Stimulated activated CD4-positive, alpha-beta T cell treated with anti-CD3 and anti-CD28 coated beads, Interleukin-12 subunit alpha, Interleukin-12 subunit beta, amount 100 ng/mL, for 48 hours (primary cell): ENCODE measurements around the gene SMIM23.

Source experiments
- DNase-seq, 3 donors: peaks; one replicate each; pipeline ENCODE4 v3.0.0-alpha.2; 2020; ENCODE audit warnings: low read depth in 2 of 3, low spot score in 1 of 3

SMIM23 gene

GRCh38 chr5:171813813-171814490 is 28.3 kb downstream of the SMIM23 start:
- DNase-seq: no peak

DNA sequence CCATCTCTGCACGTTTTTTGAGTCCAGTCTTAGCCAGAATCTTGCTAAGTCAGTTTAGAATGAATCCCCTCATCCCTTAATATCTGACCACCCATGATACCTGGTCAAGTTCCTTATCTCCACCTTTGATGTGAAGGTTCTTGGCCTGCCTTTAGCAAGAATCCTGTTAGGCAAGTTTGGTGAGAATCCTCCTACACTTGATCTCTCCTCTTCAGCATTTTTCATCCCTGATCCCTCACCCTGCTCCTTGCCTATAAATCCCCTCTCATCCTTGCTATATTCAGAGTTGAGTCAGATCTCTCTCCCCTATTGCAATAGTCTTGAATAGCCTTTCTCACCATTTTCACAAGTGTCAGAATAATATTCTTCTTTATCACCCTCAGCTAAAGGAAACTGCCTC is 31.0 kb downstream of the SMIM23 start:
- DNase-seq: no peak

GRCh38 chr5:171820561-171820960 is 34.9 kb downstream of the SMIM23 start:
- DNase-seq: no peak

DNA sequence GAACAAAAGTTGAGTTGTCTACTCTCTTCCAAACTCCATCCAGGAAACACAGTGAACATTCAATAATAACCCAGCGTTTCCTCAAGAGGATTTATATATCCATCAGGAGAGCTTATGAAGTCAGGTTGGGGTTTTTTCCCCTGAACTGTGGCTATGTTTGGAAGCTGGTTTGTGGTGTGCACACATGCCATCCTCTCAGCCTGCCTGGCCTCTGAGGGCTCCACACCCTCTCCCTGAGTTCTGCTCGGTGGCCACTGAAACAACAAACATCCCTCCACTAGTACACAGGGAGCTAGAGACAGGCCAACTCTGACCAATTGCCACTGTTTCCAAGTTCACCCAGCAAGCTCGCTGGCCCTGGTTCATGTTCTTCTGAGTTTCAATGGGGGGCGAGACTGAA is 35.7 kb downstream of the SMIM23 start:
- DNase-seq: no peak

DNA sequence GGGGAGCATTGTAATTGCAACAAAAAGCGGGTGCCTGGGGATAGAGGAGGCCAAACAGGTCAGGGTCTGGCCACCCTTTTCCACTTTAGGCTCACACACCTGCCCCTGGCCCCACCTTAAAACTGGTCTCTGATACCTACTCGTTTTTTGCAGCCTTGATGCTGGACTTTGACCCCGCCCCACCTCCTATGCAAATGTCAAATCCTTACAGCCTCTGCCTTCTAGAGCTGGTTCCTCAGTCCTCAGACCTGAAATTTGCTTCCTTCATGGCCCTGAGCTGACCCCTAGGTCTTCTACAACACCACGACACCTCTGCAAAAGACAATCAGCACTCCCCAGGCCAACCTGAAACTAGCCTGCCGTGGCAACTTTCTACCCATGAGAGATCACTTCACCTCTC is 37.7 kb downstream of the SMIM23 start:
- DNase-seq: no peak

- no peak for DNase-seq
Measured at GRCh38 chr5:171825051-171825450, 39.4 kb downstream of the SMIM23 start.

- no peak for DNase-seq
Measured at GRCh38 chr5:171826132-171826531, 40.5 kb downstream of the SMIM23 start.

DNA sequence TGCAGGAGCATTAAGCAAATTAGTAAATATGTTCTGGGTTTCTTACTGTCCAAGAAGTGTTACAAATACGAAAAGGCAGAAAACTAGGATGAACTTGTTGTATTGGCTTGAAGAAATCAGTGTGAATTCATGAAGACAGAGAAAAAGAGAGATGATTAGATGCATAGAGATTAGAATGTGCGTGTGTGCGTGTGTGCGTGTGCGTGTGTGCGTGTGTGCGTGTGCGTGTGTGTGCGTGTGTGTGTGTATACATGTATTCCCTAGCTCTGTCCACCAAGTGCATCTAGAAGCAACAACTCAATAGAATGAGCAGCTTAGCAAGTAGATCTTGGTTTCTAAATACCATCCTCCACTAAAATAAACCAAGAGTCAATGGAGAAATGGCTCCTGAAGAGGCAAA is 41.5 kb downstream of the SMIM23 start:
- DNase-seq: no peak

DNA sequence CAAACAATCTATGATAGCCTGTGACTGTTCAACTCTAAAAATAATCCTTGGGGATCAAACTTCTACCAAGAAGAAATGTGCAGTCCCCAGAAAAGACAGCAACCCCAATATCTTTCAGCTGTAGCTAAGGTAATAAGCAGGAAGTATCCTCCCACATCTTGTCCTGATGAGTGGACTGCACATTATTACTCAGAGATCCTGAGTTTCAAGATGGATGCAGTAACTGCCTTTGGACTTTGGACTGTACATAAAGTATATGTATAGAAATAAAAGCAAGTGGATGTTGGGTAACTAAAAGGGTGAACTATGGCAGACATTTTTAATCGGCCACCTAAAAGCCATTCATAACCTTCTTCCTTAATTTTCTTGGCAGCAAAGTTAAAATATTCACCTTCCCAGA is 45.1 kb downstream of the SMIM23 start:
- DNase-seq: no peak

- DNase-seq: no peak
Measured at GRCh38 chr5:171832775-171833174, 47.2 kb downstream of the SMIM23 start.

- no peak for DNase-seq
Measured at GRCh38 chr5:171834461-171834860, 48.8 kb downstream of the SMIM23 start.

- no peak for DNase-seq
Measured at GRCh38 chr5:171835066-171835465, 49.4 kb downstream of the SMIM23 start.

GRCh38 chr5:171837522-171837921 is 51.9 kb downstream of the SMIM23 start:
- DNase-seq: no peak

DNA sequence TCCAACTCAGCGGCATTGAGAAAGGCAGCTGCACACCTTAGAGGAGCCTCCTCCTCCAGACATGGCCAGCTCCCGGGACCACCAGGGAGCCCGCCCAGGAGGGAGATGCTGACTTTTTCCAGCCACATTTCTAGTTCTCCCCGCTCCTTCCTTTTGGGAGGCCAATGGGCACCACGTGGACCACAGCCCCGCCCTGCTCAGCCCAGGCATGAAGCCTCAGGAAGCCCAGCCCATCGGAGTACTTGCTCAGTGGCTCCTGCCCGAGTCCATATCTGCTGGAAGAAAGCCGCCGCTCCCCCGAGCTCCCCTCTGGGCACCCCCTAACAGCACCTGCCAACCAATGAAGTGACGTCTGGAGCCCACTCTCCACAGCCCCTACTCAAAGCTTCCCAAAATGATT is 52.4 kb downstream of the SMIM23 start:
- no peak for DNase-seq

DNA sequence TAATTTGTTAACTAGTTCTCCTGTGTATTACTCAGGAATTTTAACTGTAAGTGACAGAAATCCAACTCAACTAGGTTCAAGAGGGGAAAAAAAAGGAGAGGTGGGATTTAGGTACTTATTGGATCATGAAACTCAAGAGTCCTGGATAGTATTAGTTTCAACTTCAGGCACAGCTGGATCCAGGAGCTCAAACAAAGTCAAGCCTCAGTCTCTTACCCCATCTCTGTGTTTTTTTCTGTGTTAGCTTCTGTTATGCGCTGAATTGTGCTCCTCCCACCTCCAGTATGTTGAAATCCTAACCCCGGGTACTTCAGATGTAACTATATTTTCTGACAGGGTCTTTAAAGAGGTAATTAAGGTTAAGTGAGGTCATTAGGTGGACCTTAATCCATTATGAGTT is 53.5 kb downstream of the SMIM23 start:
- DNase-seq: no peak

DNA sequence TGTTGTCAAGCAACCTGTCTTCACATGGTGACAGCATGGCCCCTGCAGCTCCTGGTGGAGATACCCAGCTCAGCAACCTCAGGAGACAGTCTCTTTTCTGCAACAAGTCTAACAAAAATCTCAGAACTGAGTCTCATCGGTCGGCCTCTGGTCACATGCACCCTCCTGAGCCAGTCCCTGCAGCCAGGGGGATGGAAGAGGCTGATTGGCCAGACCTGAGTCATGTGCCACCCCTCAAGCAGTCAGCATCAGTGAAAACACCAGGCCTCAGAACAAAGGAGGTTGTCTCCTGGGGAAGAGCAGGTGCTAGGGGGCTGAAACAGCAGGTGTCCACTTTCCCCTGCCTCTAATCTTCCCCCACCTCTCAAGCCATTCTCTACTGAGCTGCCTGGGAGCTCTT is 54.4 kb downstream of the SMIM23 start:
- no peak for DNase-seq
